Right atrium auricular region (tissue), 2 donors: ENCODE measurements around the gene PRSS23. TPM values are rescaled to one million over a fixed set of nuclear protein-coding genes. Genes with fewer than 3 reads are reported as not detected.

Experiments
- DNase-seq: peaks from one replicate; pipeline ENCODE4 v3.0.0-alpha.2; 2019; ENCODE audit warnings: low spot score
- H3K27ac ChIP-seq, 2 donors: fragments of 200-600 bp; sonication (generic); 1 replicate in 1 of 2; 2 replicates in 1 of 2; pipeline ENCODE4 v1.5.1; 2016 to 2019
- H3K27me3 ChIP-seq, 2 donors: fragments of 200-600 bp; sonication (generic); one replicate each; pipeline versions ENCODE4 v1.5.1 to v1.6.0; 2017 to 2019
- H3K36me3 ChIP-seq: fragments of 200-600 bp; sonication (generic); one replicate; pipeline ENCODE4 v1.5.1; 2016
- H3K4me1 ChIP-seq, 2 donors: fragments of 200-600 bp; sonication (generic); one replicate each; pipeline versions ENCODE4 v1.5.1 to v1.6.0; 2017 to 2019
- H3K4me3 ChIP-seq, 2 donors: fragments of 200-600 bp; sonication (generic); 1 replicate in 1 of 2; 2 replicates in 1 of 2; pipeline ENCODE4 v1.5.1; 2017 to 2019; ENCODE audit warnings: mild to moderate bottlenecking in 1 of 2, moderate library complexity in 1 of 2
- H3K9me3 ChIP-seq, 2 donors: fragments of 200-600 bp; sonication (generic); one replicate each; pipeline ENCODE4 v1.5.1; 2019
- total RNA-seq, 2 donors: library from RNA; depleted of rRNA; stranded (reverse); fragments of >200 nt; gene quantifications; one replicate each; pipeline ENCODE4 v1.1.0, GENCODE V29; 2016
- TF ChIP-seq, protein P1 (sequence below), 2 donors: fragments of 200-600 bp; sonication (generic); IDR thresholded peaks; one replicate each; pipeline ENCODE4 v1.5.1; 2019; ENCODE audit warnings: antibody characterized with exemption in 2 of 2

PRSS23 gene
- total RNA-seq, 2 donors from 2014 or later: 22.1 to 41.4 TPM

DNA sequence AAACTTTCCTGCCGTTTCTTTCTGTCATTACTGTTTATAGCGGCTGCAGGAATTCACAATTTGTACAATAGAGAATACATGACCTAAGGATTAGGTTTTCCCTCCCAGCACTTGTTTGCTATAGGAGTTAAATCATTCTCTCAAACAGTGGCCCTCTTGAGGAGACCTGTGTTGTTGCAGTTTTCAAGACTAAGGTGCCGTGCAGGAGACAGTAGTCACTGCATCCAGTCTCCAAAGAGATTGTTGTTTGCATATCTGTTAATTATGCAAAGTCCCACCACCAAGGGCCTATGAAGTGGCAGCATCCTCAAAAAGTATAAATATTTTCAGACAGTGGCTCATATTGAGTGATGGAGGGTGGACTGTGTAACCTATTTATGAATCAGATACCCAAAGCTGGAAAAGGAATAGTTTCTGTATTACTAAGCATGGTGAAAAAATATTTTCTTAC lies 2.3 kb downstream of the PRSS23 start:
- no peaks in the 10 kb centered on the region for H3K36me3 ChIP-seq
- no peak overlapping the region for H3K4me3 ChIP-seq
- H3K9me3 ChIP-seq: no peaks in the 10 kb centered on the region
- TF ChIP-seq, protein P1, sequence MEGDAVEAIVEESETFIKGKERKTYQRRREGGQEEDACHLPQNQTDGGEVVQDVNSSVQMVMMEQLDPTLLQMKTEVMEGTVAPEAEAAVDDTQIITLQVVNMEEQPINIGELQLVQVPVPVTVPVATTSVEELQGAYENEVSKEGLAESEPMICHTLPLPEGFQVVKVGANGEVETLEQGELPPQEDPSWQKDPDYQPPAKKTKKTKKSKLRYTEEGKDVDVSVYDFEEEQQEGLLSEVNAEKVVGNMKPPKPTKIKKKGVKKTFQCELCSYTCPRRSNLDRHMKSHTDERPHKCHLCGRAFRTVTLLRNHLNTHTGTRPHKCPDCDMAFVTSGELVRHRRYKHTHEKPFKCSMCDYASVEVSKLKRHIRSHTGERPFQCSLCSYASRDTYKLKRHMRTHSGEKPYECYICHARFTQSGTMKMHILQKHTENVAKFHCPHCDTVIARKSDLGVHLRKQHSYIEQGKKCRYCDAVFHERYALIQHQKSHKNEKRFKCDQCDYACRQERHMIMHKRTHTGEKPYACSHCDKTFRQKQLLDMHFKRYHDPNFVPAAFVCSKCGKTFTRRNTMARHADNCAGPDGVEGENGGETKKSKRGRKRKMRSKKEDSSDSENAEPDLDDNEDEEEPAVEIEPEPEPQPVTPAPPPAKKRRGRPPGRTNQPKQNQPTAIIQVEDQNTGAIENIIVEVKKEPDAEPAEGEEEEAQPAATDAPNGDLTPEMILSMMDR (IDR thresholded peaks at IDR 0.05): peak; percentile 46 to 61
- H3K4me1 ChIP-seq: peaks cover 0 to 31% of the 10 kb centered on the region in 2 donors
- no peak for DNase-seq
- no peak overlapping the region for H3K27ac ChIP-seq
- H3K27me3 ChIP-seq: no peaks in the 10 kb centered on the region

DNA sequence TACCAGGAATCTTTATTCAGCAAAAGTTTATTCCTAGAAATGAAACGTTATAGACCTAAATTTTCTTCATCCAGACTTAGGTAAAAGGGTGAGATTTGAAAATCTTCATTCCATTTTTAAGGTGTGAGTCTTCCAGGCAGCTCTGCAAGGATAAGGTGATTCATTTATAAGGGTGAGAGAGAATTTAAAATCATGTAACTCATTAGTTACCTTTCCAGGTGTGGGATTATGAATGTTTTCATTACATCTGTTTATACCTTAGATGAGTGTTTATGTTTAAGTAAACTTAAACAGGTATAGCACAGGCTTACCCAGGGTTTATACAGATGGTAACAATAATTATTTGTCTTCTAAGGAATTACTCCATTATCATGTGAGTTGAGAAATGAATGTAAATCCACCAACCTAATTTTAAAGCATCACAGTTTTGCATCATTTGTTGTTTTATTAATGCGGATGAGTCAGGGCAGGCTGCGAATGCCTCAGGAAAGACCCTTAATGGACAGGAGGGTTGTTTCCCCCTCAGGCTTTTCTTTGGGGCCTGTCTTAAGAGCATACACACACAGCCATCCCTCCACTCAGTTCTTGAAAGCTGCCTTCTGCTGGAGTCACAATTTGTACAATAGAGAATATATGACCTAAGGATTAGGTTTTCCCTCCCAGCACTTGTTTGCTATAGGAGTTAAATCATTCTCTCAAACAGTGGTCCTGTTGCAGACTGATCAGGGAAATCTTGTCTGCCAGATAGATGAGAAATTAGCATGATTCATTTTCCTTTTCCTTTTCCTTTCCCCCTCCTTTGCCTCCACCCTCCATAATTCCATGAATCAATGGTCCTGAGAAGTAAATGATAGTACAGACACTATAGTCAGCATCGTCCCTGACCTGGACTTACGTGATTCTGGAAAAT lies 3.0 kb downstream of the PRSS23 start:
- no peak overlapping the region for H3K4me3 ChIP-seq
- H3K27ac ChIP-seq: no peak overlapping the region
- no peak for DNase-seq
- no peaks in the 10 kb centered on the region for H3K9me3 ChIP-seq
- TF ChIP-seq, protein P1 (IDR thresholded peaks at IDR 0.05): no peak
- no peaks in the 10 kb centered on the region for H3K27me3 ChIP-seq
- H3K4me1 ChIP-seq: peaks cover 0 to 31% of the 10 kb centered on the region in 2 donors
- H3K36me3 ChIP-seq: peaks cover 6% of the 10 kb centered on the region

DNA sequence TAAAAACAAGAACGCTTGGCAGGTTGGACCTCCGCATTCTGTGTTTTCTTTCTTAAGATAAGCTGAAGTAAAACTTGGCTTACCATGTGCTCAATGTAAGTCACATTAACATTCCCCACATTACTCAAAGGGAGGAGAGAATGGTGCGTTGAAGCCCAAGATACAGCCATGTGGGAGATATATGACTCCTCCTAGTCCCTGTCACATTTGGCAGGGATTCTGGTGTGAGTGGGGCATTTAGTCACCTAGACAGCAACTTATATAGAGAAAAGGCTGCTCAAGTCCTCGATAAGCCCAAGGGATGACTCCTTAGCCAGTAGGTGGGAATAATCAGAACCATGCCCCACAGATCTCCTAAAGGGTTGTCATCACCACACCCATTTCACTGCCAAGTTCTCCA lies 4.6 kb downstream of the PRSS23 start:
- Histone ChIP-seq H3K36me3 (peaks cover 8% of the 10 kb centered on the region), H3K4me3 (no peak overlapping the region), H3K4me1 (peaks cover 0 to 26% of the 10 kb centered on the region in 2 donors), H3K27ac (peak overlapping the region in 1 of 2 donors; percentile 24), H3K27me3 (no peaks in the 10 kb centered on the region), H3K9me3 (no peaks in the 10 kb centered on the region)
- TF ChIP-seq, protein P1 (IDR thresholded peaks at IDR 0.05): no peak
- no peak for DNase-seq

DNA sequence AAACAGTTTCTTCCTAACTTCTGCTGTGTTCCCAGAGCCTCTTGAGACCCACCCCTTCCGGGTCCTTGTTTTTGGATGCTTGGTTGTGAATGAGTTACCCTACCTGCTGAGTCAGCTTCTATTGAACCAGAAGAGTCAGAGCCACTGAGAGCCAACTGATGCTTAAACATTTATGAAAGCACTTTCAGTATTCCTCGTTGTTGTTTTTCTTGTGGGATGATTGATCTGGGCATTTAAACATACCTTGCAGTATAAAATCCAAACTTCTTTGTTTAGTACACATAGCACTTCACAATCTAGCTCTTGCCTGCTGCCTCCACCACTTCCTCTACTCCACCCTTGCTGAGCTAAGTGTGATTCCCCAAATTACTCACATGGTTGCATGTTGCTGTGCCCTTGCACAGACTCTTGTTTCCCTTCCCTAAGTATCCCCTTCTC lies 5.5 kb downstream of the PRSS23 start:
- Histone ChIP-seq H3K9me3 (no peaks in the 10 kb centered on the region), H3K4me3 (no peak overlapping the region), H3K36me3 (peaks cover 8% of the 10 kb centered on the region), H3K27me3 (no peaks in the 10 kb centered on the region), H3K27ac (peak overlapping the region in 1 of 2 donors; percentile 45), H3K4me1 (peaks cover 0 to 21% of the 10 kb centered on the region in 2 donors)
- no peak for DNase-seq
- TF ChIP-seq, protein P1 (IDR thresholded peaks at IDR 0.05): no peak

DNA sequence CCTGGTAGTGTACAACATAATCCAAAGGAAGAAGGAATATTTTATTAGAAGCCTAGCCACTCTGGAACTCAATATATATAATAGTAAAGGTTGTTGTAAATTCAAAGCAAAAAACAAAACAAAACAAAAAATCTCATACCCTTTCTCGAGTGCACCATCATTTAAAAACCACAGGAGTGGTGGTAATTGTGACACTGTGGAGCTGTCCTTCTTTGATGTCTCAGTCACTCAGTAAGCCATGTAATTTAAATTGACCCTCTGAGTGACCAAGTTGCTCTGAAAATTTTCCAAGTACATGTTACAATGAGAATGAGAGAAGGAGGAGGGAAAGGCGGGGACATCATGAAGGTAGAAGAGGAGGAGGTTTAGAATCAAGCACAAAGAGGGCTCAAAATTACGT lies 6.6 kb downstream of the PRSS23 start:
- Histone ChIP-seq H3K9me3 (no peaks in the 10 kb centered on the region), H3K27ac (no peak overlapping the region), H3K27me3 (no peaks in the 10 kb centered on the region), H3K4me1 (peaks cover 0 to 11% of the 10 kb centered on the region in 2 donors), H3K36me3 (peaks cover 8% of the 10 kb centered on the region), H3K4me3 (no peak overlapping the region)
- TF ChIP-seq, protein P1 (IDR thresholded peaks at IDR 0.05): no peak
- no peak for DNase-seq
